HG02852 (cell line): ENCODE data around the gene CAMTA1.

ENCODE experiments used
- ATAC-seq: cut with Tn5 transposase; IDR thresholded peaks from one replicate; pipeline ENCODE4 v1.9.1; 2021; ENCODE audit warnings: mild to moderate bottlenecking, moderate library complexity; ENCODE audit not compliant: unreplicated experiment

The CAMTA1 gene

GRCh38 chr1:7436056-7437005 is 651.1 kb downstream of the CAMTA1 start:
- no peak for ATAC-seq

GRCh38 chr1:7437036-7437435 is 651.8 kb downstream of the CAMTA1 start:
- ATAC-seq = no peak

- no peak for ATAC-seq
These were observed 652.5 kb downstream of the CAMTA1 start for GRCh38 chr1:7437608-7438395.

GRCh38 chr1:7438396-7438785 is 653.1 kb downstream of the CAMTA1 start:
- ATAC-seq = no peak

- no peak for ATAC-seq
These were observed 653.8 kb downstream of the CAMTA1 start for GRCh38 chr1:7438921-7439655.

- no peak for ATAC-seq
These were observed 654.9 kb downstream of the CAMTA1 start for GRCh38 chr1:7440154-7440553.

GRCh38 chr1:7441143-7441841 is 656.0 kb downstream of the CAMTA1 start:
- no peak for ATAC-seq

- ATAC-seq = no peak
These were observed 656.8 kb downstream of the CAMTA1 start for GRCh38 chr1:7442036-7442435.

GRCh38 chr1:7442918-7443317 is 657.7 kb downstream of the CAMTA1 start:
- ATAC-seq = no peak

GRCh38 chr1:7444363-7444762 is 659.1 kb downstream of the CAMTA1 start:
- no peak for ATAC-seq

- no peak for ATAC-seq
These were observed 661.8 kb downstream of the CAMTA1 start for GRCh38 chr1:7447093-7447492.

GRCh38 chr1:7447736-7448135 is 662.5 kb downstream of the CAMTA1 start:
- no peak for ATAC-seq

GRCh38 chr1:7448986-7449385 is 663.7 kb downstream of the CAMTA1 start:
- ATAC-seq = no peak

- ATAC-seq = no peak
These were observed 664.5 kb downstream of the CAMTA1 start for GRCh38 chr1:7449750-7450149.

GRCh38 chr1:7450838-7451237 is 665.6 kb downstream of the CAMTA1 start:
- no peak for ATAC-seq

- no peak for ATAC-seq
These were observed 667.8 kb downstream of the CAMTA1 start for GRCh38 chr1:7453038-7453437.

GRCh38 chr1:7454052-7454815 is 669.0 kb downstream of the CAMTA1 start:
- ATAC-seq = no peak

GRCh38 chr1:7454895-7455784 is 669.9 kb downstream of the CAMTA1 start:
- ATAC-seq = no peak
